Duodenal mucosa (tissue), 2 donors: ENCODE measurements around the gene NOTCH4.

Experiments used
- H3K27ac ChIP-seq: one replicate; pipeline ENCODE4 v1.7.0; 2013; ENCODE audit warnings: low read depth, low read length
- H3K27me3 ChIP-seq, 2 donors: one replicate each; pipeline ENCODE4 v1.7.0; 2013; ENCODE audit warnings: low read length in 2 of 2, control low read depth in 1 of 2; ENCODE audit not compliant: insufficient read depth in 2 of 2, control insufficient read depth in 1 of 2
- H3K36me3 ChIP-seq, 2 donors: one replicate each; pipeline ENCODE4 v1.7.0; 2013; ENCODE audit warnings: low read length in 2 of 2, control low read depth in 1 of 2; ENCODE audit not compliant: insufficient read depth in 2 of 2, control insufficient read depth in 1 of 2
- H3K4me1 ChIP-seq, 2 donors: one replicate each; pipeline ENCODE4 v1.7.0; 2013; ENCODE audit warnings: low read length in 2 of 2, control low read depth in 1 of 2; ENCODE audit not compliant: insufficient read depth in 2 of 2, control insufficient read depth in 1 of 2
- H3K4me3 ChIP-seq, 2 donors: one replicate each; pipeline ENCODE4 v1.7.0; 2013; ENCODE audit warnings: low read length in 2 of 2, low read depth in 1 of 2
- H3K9ac ChIP-seq, 2 donors: one replicate each; pipeline ENCODE4 v1.7.0; 2013; ENCODE audit warnings: low read length in 2 of 2, low read depth in 1 of 2
- H3K9me3 ChIP-seq, 2 donors: one replicate each; pipeline ENCODE4 v1.7.0; 2013; ENCODE audit warnings: low read length in 2 of 2, control low read depth in 1 of 2; ENCODE audit not compliant: control insufficient read depth in 1 of 2

The NOTCH4 gene

DNA sequence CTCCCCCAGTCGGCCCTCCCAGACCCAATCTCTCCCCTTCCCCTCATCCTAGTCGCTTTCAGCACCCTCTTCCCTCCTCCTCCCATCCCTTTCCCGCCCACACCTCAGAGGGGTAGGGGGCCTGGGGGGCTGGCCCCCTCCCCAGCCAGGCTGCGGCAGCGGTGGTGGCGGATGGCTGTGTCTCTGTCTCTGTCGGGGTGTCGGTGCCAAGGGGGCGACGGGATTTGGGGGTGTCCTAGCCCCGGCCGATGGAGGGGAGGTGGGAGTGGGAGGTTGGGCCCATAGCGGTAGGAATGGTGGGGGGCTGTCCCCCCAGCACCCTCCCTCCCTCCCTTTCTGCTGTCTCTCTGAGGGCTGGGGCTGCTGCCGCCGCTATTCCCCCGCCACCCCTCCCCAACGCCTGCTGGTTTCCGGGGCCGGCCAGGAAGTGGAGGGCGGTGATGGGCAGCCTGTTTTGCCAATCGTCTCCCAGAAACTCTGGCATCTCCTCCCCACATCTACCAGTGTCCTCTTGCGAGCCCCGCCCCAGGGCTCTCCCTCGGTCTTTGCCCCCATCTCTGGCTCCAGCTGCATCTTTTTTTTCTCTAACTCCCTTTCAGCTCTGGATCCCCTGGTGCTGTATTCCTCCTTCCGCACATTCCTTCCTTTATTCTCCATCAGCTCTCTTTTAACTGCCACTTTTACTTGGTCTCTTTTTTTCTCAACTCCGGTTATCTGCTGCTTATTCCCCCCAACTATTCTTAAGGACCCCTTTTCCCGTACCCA lies 48.0 kb downstream of the NOTCH4 start, which contains the start of gene AGPAT1:
TSS of gene AGPAT1 (minus strand) at position 374 of the 765 bp plus-strand sequence. CDS start 4,588 bp downstream, outside the sequence.
- H3K27ac ChIP-seq, result peak within 1 kb of the TSS; percentile 94
- H3K9ac ChIP-seq, result peak within 1 kb of the TSS; percentile 84 to 98
- H3K4me3 ChIP-seq, result peak within 1 kb of the TSS; percentile 85 to 91
- no peaks in the 10 kb centered on the region for H3K9me3 ChIP-seq
- H3K4me1 ChIP-seq, result peaks cover 46 to 51% of the 10 kb centered on the region in 2 donors
- no peaks in the 10 kb centered on the region for H3K27me3 ChIP-seq
- peaks cover 3 to 14% of the 10 kb centered on the region in 2 donors for H3K36me3 ChIP-seq

- peaks cover 7 to 17% of the 10 kb centered on the region in 2 donors for H3K36me3 ChIP-seq
- H3K4me1 ChIP-seq, result peaks cover 46 to 51% of the 10 kb centered on the region in 2 donors
- H3K9me3 ChIP-seq, result no peaks in the 10 kb centered on the region
- peak overlapping the region; percentile 85 to 91 for H3K4me3 ChIP-seq
- H3K9ac ChIP-seq, result peak overlapping the region; percentile 84 to 98
- no peaks in the 10 kb centered on the region for H3K27me3 ChIP-seq
- no peak overlapping the region for H3K27ac ChIP-seq
Measured at GRCh38 chr6:32175322-32175710, 48.6 kb downstream of the NOTCH4 start.

DNA sequence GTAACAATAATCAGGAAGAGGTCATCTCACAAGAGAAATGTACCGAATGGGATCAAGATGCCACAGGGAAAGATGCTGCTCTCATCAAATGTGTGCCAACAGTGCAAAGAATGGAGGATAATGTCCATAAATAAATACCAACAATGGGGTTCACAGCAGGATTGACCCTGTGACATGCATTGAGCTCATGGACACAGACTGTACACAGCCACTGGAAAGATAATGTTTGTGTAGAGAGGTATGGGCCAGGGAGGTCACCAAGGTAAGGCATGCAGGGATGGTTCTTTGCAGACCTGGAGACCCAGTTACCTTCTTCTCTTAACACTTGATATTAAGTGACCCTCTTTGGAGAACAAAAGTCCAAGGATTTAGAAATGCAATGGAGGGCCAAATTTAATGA lies 49.5 kb downstream of the NOTCH4 start:
- Histone ChIP-seq H3K36me3 (peaks cover 14 to 21% of the 10 kb centered on the region in 2 donors), H3K4me1 (peaks cover 39 to 44% of the 10 kb centered on the region in 2 donors), H3K9me3 (no peaks in the 10 kb centered on the region), H3K9ac (no peak overlapping the region), H3K4me3 (peak overlapping the region in 1 of 2 donors; percentile 85), H3K27ac (no peak overlapping the region), H3K27me3 (no peaks in the 10 kb centered on the region)

DNA sequence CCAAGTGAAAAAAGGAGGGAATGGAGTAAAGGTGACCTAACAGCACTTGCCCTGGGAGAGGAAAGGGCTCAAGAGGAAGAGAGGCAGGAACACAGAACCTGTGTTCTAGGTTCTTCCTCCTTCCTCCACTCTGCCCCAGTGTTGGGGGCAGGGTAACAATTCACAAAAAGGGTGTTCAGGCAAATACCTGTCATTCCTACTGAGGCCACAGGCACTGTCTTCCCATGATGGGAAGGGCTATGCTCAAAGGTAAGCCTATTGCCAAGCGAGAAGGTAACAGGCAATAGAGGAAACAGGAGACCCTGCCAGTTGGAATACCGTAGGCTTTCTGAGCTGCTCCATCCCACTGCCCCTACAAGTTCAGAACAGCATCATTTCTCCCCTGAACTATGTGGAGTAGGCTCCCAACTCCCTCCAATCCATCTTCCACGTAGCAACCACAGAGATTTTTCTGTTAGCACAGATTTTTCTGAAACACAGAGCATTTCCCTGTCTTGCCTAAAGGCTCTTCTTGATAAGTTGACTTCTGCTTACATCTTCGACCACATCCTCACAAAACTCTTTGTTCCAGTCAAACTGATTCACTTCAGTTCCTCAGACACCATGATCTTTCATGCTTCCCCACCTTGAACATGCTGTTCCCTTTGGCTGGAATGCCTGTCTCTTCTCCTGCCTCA lies 50.7 kb downstream of the NOTCH4 start:
- Histone ChIP-seq H3K9ac (no peak overlapping the region), H3K27me3 (no peaks in the 10 kb centered on the region), H3K9me3 (no peaks in the 10 kb centered on the region), H3K4me3 (no peak overlapping the region), H3K27ac (no peak overlapping the region), H3K36me3 (peaks cover 14 to 31% of the 10 kb centered on the region in 2 donors), H3K4me1 (peaks cover 34 to 35% of the 10 kb centered on the region in 2 donors)

DNA sequence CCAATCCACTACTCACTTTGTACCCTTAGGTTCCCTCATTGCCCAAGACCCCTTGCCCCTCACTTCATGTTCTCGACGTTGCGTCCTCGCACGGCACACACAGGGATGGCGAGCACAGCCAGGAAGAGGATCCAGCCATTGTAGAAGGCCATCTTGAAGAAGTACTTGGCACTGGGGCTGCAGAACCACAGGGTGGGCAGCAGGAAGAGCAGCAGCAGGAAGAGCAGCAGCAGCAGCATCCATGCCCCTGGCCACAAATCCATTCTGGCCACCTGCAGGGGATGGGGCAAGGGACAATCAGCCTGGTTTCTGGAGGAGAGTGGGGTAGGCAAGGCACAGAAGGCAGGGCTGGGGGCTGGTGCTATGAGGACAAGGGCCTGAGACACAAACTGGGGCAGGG lies 52.6 kb downstream of the NOTCH4 start:
- Histone ChIP-seq H3K27ac (no peak overlapping the region), H3K9ac (no peak overlapping the region), H3K4me1 (peaks cover 22 to 23% of the 10 kb centered on the region in 2 donors), H3K27me3 (no peaks in the 10 kb centered on the region), H3K9me3 (no peaks in the 10 kb centered on the region), H3K4me3 (no peak overlapping the region), H3K36me3 (peaks cover 14 to 46% of the 10 kb centered on the region in 2 donors)

DNA sequence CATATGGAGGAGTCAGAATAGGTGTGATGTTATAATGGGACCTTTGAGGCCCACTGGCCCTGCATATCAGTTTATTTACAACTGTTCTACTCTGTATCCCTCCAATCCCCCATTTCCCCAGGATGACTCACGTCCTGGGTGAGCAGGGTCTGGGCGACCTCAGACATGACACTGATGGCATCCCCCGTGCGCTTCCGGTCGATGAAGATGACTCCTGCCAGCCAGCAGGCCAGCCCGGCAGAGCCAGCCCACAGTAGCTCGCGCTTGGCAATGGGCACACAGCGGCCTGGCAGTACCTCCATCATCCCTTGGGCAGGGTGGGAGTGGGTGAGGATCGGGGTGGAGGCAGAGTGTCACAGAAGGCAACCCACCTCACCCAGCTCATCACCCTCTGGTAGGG lies 53.6 kb downstream of the NOTCH4 start:
- no peak overlapping the region for H3K27ac ChIP-seq
- no peak overlapping the region for H3K4me3 ChIP-seq
- no peaks in the 10 kb centered on the region for H3K9me3 ChIP-seq
- no peak overlapping the region for H3K9ac ChIP-seq
- no peaks in the 10 kb centered on the region for H3K27me3 ChIP-seq
- peaks cover 18 to 20% of the 10 kb centered on the region in 2 donors for H3K4me1 ChIP-seq
- H3K36me3 ChIP-seq, result peaks cover 14 to 49% of the 10 kb centered on the region in 2 donors

GRCh38 chr6:32168807-32169591 lies 54.9 kb downstream of the NOTCH4 start:
- H3K9me3 ChIP-seq, result no peaks in the 10 kb centered on the region
- H3K27me3 ChIP-seq, result no peaks in the 10 kb centered on the region
- peaks cover 6 to 9% of the 10 kb centered on the region in 2 donors for H3K4me1 ChIP-seq
- no peak overlapping the region for H3K4me3 ChIP-seq
- H3K9ac ChIP-seq, result no peak overlapping the region
- no peak overlapping the region for H3K27ac ChIP-seq
- peaks cover 14 to 49% of the 10 kb centered on the region in 2 donors for H3K36me3 ChIP-seq

- H3K36me3 ChIP-seq, result peaks cover 14 to 49% of the 10 kb centered on the region in 2 donors
- no peak overlapping the region for H3K27ac ChIP-seq
- H3K9me3 ChIP-seq, result no peaks in the 10 kb centered on the region
- peaks cover 6 to 8% of the 10 kb centered on the region in 2 donors for H3K4me1 ChIP-seq
- no peak overlapping the region for H3K9ac ChIP-seq
- H3K27me3 ChIP-seq, result no peaks in the 10 kb centered on the region
- H3K4me3 ChIP-seq, result no peak overlapping the region
Measured at GRCh38 chr6:32168350-32168749, 55.5 kb downstream of the NOTCH4 start.

DNA sequence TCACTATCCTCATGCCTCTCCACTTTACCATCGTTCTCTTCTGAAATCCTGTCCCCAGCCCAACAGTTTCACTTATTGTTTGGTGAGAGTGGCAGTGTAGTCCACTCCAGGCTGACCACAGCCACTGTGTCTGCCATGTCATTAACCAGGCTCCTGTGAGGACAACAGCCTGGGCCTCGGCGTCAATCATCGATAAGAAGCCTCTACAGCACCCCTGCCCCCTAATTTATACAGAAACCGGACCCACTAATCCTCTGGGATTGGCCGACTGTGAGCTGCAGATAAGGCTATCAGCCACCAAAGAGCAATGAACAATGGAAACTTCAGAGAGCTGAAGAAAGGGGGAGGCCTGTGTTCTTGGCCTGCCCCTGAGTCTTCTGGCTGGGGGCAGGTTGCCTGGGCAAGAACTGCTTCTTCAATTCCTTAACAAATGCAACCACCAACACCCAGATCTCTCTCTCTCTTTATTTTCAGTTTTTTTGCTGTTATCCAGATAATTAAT lies 56.1 kb downstream of the NOTCH4 start:
- Histone ChIP-seq H3K4me1 (peaks cover 1 to 3% of the 10 kb centered on the region in 2 donors), H3K9me3 (no peaks in the 10 kb centered on the region), H3K4me3 (no peak overlapping the region), H3K9ac (no peak overlapping the region), H3K36me3 (peaks cover 14 to 52% of the 10 kb centered on the region in 2 donors), H3K27ac (no peak overlapping the region), H3K27me3 (no peaks in the 10 kb centered on the region)
